Loucy (cell line): Measurements from ENCODE around the gene SHROOM2.

Source experiments
- CTCF ChIP-seq: fragments of 200-600 bp; sonication (generic); conservative IDR thresholded peaks from 2 replicates; pipeline ENCODE4 v1.5.1; 2014; ENCODE audit warnings: mild to moderate bottlenecking, antibody characterized with exemption, low read length
- EZH2phosphoT487 ChIP-seq: fragments of 200-600 bp; IDR thresholded peaks from 2 replicates; pipeline ENCODE4 v1.6.1; 2018; ENCODE audit warnings: antibody characterized with exemption, mild to moderate bottlenecking, moderate library complexity, borderline replicate concordance

DNA sequence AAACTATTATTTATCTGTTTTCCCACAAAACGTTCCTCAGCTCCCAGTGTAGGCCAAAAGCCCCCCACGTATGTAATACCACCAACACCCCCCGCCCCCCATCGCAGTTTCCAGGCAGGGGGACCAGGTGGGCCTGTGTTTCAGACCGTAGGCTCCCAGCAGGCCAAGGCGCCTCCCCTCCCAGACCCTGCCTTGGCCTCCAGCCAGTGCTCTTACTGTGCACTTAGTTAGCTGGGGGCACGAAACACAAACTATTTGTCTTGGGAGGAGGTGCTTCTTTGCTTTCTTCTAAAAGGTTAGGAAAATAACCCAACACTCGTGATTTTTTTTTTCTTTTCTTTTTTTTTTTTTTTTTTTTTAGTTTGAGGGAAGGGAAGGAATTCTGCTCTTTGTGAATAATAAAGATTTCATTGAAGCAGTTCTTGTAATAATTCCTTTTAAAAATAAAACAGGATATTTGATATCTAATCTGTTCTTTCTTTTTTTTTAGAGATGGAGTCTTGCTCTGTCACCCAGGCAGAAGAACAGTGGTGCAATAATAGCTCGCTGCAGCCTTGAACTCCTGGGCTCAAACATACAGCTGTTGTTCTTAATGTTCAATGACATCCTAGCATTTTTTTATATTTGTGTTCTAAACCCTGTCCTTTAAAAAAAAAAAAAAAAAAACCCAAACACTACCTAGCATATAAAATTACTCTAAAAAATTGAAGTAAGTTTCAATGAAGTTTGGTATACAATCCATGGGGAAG is 98.0 kb downstream of the SHROOM2 start:
- TF ChIP-seq CTCF (no peak), EZH2phosphoT487 (no peak)
